Naive thymus-derived CD4-positive, alpha-beta T cell (primary cell): Measurements from ENCODE around the gene CSNK1A1. TPM values are rescaled to one million over a fixed set of nuclear protein-coding genes. Genes with fewer than 3 reads are reported as not detected.

Experiments used
- ATAC-seq: fragments of 150-1000 bp; cut with Tn5 transposase; 2 replicates; pipeline ENCODE4 v1.10.0; 2021; ENCODE audit warnings: mild to moderate bottlenecking, moderate library complexity
- CTCF ChIA-PET: fragments of 350-600 bp; sonication (Branson Sonifier 250); formaldehyde crosslinking; loops from one replicate; lab custom pipeline; 2021; ENCODE audit warnings: antibody characterized with exemption; lab: Charles Lee
- POLR2A ChIA-PET: fragments of 350-600 bp; sonication (Branson Sonifier 250); formaldehyde crosslinking; loops from one replicate; lab custom pipeline; 2021; ENCODE audit warnings: antibody characterized with exemption, inconsistent platforms; lab: Charles Lee
- DNase-seq, 9 donors: peaks; one replicate each; pipeline versions ENCODE4 v3.0.0 to v3.0.0-alpha.2; 2020 to 2022; ENCODE audit warnings: mixed read lengths in 1 of 9
- H3K27ac ChIP-seq: one replicate; pipeline ENCODE4 v1.7.0; 2013; ENCODE audit warnings: mild to moderate bottlenecking, low read depth, low read length, moderate library complexity
- H3K27me3 ChIP-seq, 2 donors: one replicate each; pipeline ENCODE4 v1.7.0; 2013; ENCODE audit warnings: low read length in 2 of 2, mild to moderate bottlenecking in 2 of 2, moderate library complexity in 2 of 2; ENCODE audit not compliant: control insufficient read depth in 2 of 2, insufficient read depth in 2 of 2
- H3K36me3 ChIP-seq, 3 experiments: 1 replicate in 2 of 3; 2 replicates in 1 of 3; pipeline ENCODE4 v1.7.0; 2013; ENCODE audit warnings: low read length in 3 of 3, mild to moderate bottlenecking in 3 of 3, moderate library complexity in 1 of 3; ENCODE audit not compliant: insufficient read depth in 3 of 3, control insufficient read depth in 2 of 3
- H3K4me1 ChIP-seq, 2 donors: one replicate each; pipeline ENCODE4 v1.7.0; 2013; ENCODE audit warnings: low read length in 2 of 2, mild to moderate bottlenecking in 2 of 2, moderate library complexity in 1 of 2; ENCODE audit not compliant: control insufficient read depth in 2 of 2, insufficient read depth in 2 of 2
- H3K4me3 ChIP-seq: 2 replicates; pipeline ENCODE4 v1.7.0; 2013; ENCODE audit warnings: mild to moderate bottlenecking, low read length
- H3K9me3 ChIP-seq, 3 experiments: 1 replicate in 2 of 3; 2 replicates in 1 of 3; pipeline ENCODE4 v1.7.0; 2013; ENCODE audit warnings: low read length in 3 of 3; ENCODE audit not compliant: control insufficient read depth in 2 of 3
- H3K27ac Mint-ChIP-seq, 9 donors: one replicate each; pipeline ENCODE4 v1.8.0; 2020 to 2022; ENCODE audit warnings: mixed read lengths in 9 of 9, mild to moderate bottlenecking in 8 of 9, moderate library complexity in 5 of 9, inconsistent platforms in 2 of 9
- H3K27me3 Mint-ChIP-seq, 5 donors: one replicate each; pipeline ENCODE4 v1.8.0; 2021 to 2022; ENCODE audit warnings: mixed read lengths in 5 of 5, mild to moderate bottlenecking in 1 of 5
- H3K36me3 Mint-ChIP-seq, 5 donors: one replicate each; pipeline ENCODE4 v1.8.0; 2020 to 2022; ENCODE audit warnings: mixed read lengths in 5 of 5, mild to moderate bottlenecking in 3 of 5, inconsistent platforms in 1 of 5
- H3K4me1 Mint-ChIP-seq, 7 donors: one replicate each; pipeline ENCODE4 v1.8.0; 2020 to 2022; ENCODE audit warnings: mixed read lengths in 7 of 7, mild to moderate bottlenecking in 3 of 7, inconsistent platforms in 1 of 7
- H3K4me3 Mint-ChIP-seq, 10 donors: one replicate each; pipeline ENCODE4 v1.8.0; 2020 to 2022; ENCODE audit warnings: mild to moderate bottlenecking in 10 of 10, mixed read lengths in 10 of 10, moderate library complexity in 6 of 10, inconsistent platforms in 2 of 10
- H3K9me3 Mint-ChIP-seq, 11 donors: one replicate each; pipeline ENCODE4 v1.8.0; 2020 to 2022; ENCODE audit warnings: mixed read lengths in 11 of 11, mild to moderate bottlenecking in 4 of 11, inconsistent platforms in 1 of 11, moderate library complexity in 1 of 11
- intact Hi-C, 2 donors: fragments of 100-400 bp; cut with micrococcal nuclease; formaldehyde crosslinking; loops; one replicate each; pipeline ENCODE4 v1.15.1; 2023
- polyA plus RNA-seq, 2 donors: library from polyadenylated mRNA; unstranded; fragments of 300-500 nt; fragmentation: Illumina TruSeq; gene quantifications; one replicate each; pipeline ENCODE4 v1.2.3, GENCODE V29; 2021
- total RNA-seq, 6 experiments: library from RNA in 5 of 6; stranded (reverse) in 5 of 6; gene quantifications; 1 replicate in 5 of 6; 2 replicates in 1 of 6; pipeline ENCODE4 v1.2.3 and lab custom pipeline; 2021 to 2026

The CSNK1A1 gene
- total and polyA plus RNA-seq, 7 experiments from 2014 or later = 146 to 217 (median 178) TPM

DNA sequence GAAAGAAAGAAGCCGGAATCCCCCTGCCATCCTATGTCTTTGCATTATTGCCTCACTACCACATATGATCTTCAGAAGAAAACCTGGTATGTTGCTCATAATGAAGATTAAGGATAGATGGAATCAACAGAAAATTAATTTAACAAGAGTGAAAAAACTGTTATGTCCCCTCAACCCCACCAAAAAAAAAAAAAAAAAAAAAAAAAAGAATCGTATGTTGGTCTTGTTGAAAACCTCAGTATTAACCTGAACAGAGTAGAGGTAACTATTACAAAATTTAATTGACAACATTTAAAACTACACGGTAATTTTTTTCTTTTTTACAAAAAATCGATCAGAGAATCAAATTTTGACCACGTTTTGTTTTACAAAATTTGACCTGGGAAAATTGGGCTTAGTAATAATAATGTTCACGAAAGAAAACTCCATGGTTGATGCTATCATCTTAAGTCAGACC lies 827 bp upstream of the CSNK1A1 start:
- intact Hi-C loops = loop anchor here (5.0 to 10.0 kb wide), 5 partner anchors 35 to 1167 kb away; partner anchors contain the start of genes ADRB2 (in 1 of the 2), FBXO38 (in 1 of the 2) and RPS14 (in 1 of the 2)
- peaks cover 12 to 30% (median 26%) of the 10 kb centered on the region in 7 donors for H3K4me1 Mint-ChIP-seq
- ChIA-PET POLR2A (interaction anchor here (0.6 to 3.2 kb wide), 20 partner anchors 10 to 408 kb away, joined by 3 to 21 read pairs (median 4); partner anchors contain the start of genes ARHGEF37, GRPEL2, PCYOX1L and SLC26A2), CTCF (interaction anchor here (0.6 to 4.1 kb wide), 3 partner anchors 10 to 111 kb away, joined by 3 to 41 read pairs (median 4); no protein-coding TSS in a partner anchor)
- H3K36me3 ChIP-seq = peaks cover 0 to 11% (median 4%) of the 10 kb centered on the region in 3 experiments
- no peaks in the 10 kb centered on the region for H3K27me3 ChIP-seq
- no peaks in the 10 kb centered on the region for H3K9me3 ChIP-seq
- peaks cover 23 to 24% of the 10 kb centered on the region in 2 donors for H3K4me1 ChIP-seq
- DNase-seq (no peak), ATAC-seq (no peak)
- peak overlapping the region; percentile 97 for H3K4me3 ChIP-seq
- peaks cover 0 to 5% (median 0%) of the 10 kb centered on the region in 5 donors for H3K27me3 Mint-ChIP-seq
- peaks cover 0 to 5% (median 0%) of the 10 kb centered on the region in 11 donors for H3K9me3 Mint-ChIP-seq
- peak overlapping the region; percentile 91 to 99 (median 98) for H3K4me3 Mint-ChIP-seq
- peaks cover 6 to 25% (median 17%) of the 10 kb centered on the region in 5 donors for H3K36me3 Mint-ChIP-seq
- peak overlapping the region; percentile 96 for H3K27ac ChIP-seq
- H3K27ac Mint-ChIP-seq = peak overlapping the region; percentile 95 to 99 (median 97)

GRCh38 chr5:149550594-149551226 lies 529 bp downstream of the CSNK1A1 start:
- Mint-ChIP-seq H3K36me3 (peaks cover 6 to 29% (median 28%) of the 10 kb centered on the region in 5 donors), H3K27me3 (peaks cover 0 to 5% (median 0%) of the 10 kb centered on the region in 5 donors), H3K4me1 (peaks cover 17 to 43% (median 39%) of the 10 kb centered on the region in 7 donors), H3K27ac (peak overlapping the region; percentile 95 to 99 (median 97)), H3K4me3 (peak overlapping the region; percentile 91 to 99 (median 98)), H3K9me3 (peaks cover 0 to 5% (median 0%) of the 10 kb centered on the region in 11 donors)
- intact Hi-C loops = loop anchor here (1.0 to 10.0 kb wide), 21 partner anchors 11 to 1167 kb away; partner anchors contain the start of genes FBXO38 (in 2 of the 2), GRPEL2 (in 2 of the 2), HMGXB3 (in 2 of the 2) and SLC26A2 (in 2 of the 2)
- ChIA-PET CTCF (interaction anchor here (0.6 to 4.1 kb wide), 4 partner anchors 11 to 673 kb away, joined by 4 to 41 read pairs (median 4); no protein-coding TSS in a partner anchor), POLR2A (interaction anchor here (0.7 to 4.4 kb wide), 26 partner anchors 10 to 1672 kb away, joined by 3 to 21 read pairs (median 5); partner anchors contain the start of genes ARHGEF37, FBXO38, GRPEL2 and PCYOX1L)
- Histone ChIP-seq H3K9me3 (no peaks in the 10 kb centered on the region), H3K36me3 (peaks cover 0 to 15% (median 4%) of the 10 kb centered on the region in 3 experiments), H3K4me1 (peaks cover 27 to 32% of the 10 kb centered on the region in 2 donors), H3K27me3 (no peaks in the 10 kb centered on the region), H3K4me3 (peak overlapping the region; percentile 97), H3K27ac (peak overlapping the region; percentile 96)
- DNase-seq (peak in 2 of 9 donors; percentile 8 to 24), ATAC-seq (peak; percentile 8)

DNA sequence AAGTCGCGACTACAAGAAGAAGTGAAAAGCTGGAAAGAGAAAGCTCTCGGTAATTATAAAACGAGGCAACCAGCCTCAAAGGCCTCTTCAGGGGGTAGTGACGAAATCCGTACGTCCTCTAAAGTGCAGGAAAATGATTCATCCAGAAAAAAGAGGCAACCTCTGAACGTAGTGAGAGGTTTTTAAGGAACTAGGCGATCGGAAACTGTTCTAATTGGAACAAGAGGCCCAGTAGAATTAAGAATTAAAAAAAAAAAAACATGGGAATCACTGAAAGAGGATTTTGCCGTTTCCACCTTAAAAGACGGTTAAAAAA lies 1.0 kb downstream of the CSNK1A1 start:
- H3K9me3 Mint-ChIP-seq = peaks cover 0 to 5% (median 0%) of the 10 kb centered on the region in 11 donors
- DNase-seq (peak in 3 of 9 donors; percentile 7 to 47 (median 25)), ATAC-seq (no peak)
- ChIA-PET POLR2A (interaction anchor here (0.6 to 4.4 kb wide), 15 partner anchors 10 to 1673 kb away, joined by 3 to 20 read pairs (median 5); partner anchors contain the start of genes ARHGEF37, FBXO38, GRPEL2 and PCYOX1L), CTCF (interaction anchor here (0.6 to 4.1 kb wide), 2 partner anchors 12 to 674 kb away, joined by 4 to 41 read pairs; no protein-coding TSS in a partner anchor)
- Histone ChIP-seq H3K4me3 (peak overlapping the region; percentile 97), H3K36me3 (peaks cover 0 to 19% (median 4%) of the 10 kb centered on the region in 3 experiments), H3K4me1 (peaks cover 27 to 32% of the 10 kb centered on the region in 2 donors), H3K27ac (peak overlapping the region; percentile 96), H3K9me3 (no peaks in the 10 kb centered on the region), H3K27me3 (no peaks in the 10 kb centered on the region)
- peaks cover 6 to 33% (median 30%) of the 10 kb centered on the region in 5 donors for H3K36me3 Mint-ChIP-seq
- peaks cover 17 to 47% (median 44%) of the 10 kb centered on the region in 7 donors for H3K4me1 Mint-ChIP-seq
- H3K27ac Mint-ChIP-seq = peak overlapping the region; percentile 95 to 99 (median 97)
- peaks cover 0 to 5% (median 0%) of the 10 kb centered on the region in 5 donors for H3K27me3 Mint-ChIP-seq
- H3K4me3 Mint-ChIP-seq = peak overlapping the region; percentile 91 to 99 (median 98)
- intact Hi-C loops = loop anchor here (2.0 to 10.0 kb wide), 10 partner anchors 31 to 1165 kb away; partner anchors contain the start of genes ADRB2 (in 1 of the 2), CD74 (in 1 of the 2), FBXO38 (in 1 of the 2) and PPARGC1B (in 1 of the 2)

DNA sequence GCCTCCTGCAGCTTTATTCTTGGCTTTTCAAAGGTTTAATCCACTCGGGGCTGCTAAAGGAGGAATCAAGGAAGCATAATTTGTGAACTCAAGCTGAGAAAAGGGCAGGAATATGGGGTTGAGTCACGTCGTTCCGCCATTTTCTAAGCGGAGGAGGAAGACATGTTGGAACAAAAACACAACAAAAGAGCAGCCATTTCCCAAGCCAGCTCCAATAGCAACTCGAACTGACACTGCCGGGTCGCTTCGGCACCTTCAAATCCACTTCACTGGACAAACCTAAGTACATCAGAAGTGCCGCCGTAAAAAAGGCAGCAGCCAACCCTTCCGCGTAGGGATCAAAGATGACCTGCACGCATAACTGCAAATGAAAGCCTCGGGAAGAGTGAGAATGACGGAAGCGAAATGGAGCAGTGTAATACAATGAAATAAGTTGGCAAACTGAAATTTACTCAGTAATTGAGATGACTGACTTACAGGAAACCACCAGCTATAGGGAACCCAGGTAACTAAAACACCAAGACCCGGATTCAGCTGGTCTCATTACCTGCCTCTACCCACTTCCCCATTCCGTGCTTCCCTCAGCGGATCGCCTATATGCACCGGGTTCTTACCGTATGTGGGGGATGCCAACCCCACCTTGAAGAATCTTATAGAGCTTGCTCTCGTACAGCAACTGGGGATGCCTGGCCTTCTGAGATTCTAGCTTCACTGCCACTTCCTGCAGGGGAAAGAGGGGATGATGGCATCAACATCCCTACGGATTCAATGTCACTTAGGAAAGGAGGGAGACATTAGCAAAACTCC lies 1.6 kb downstream of the CSNK1A1 start:
- CTCF ChIA-PET = interaction anchor here (0.6 to 4.1 kb wide), 2 partner anchors 12 to 16 kb away, joined by 3 to 41 read pairs; no protein-coding TSS in a partner anchor
- peak overlapping the region; percentile 95 to 99 (median 97) for H3K27ac Mint-ChIP-seq
- H3K27me3 Mint-ChIP-seq = peaks cover 0 to 5% (median 0%) of the 10 kb centered on the region in 5 donors
- H3K4me3 Mint-ChIP-seq = peak overlapping the region; percentile 91 to 99 (median 98)
- DNase-seq = peak in 8 of 9 donors; percentile 30 to 51 (median 40)
- peak overlapping the region; percentile 96 for H3K27ac ChIP-seq
- peaks cover 0 to 24% (median 4%) of the 10 kb centered on the region in 3 experiments for H3K36me3 ChIP-seq
- H3K4me1 Mint-ChIP-seq = peaks cover 17 to 53% (median 47%) of the 10 kb centered on the region in 7 donors
- POLR2A ChIA-PET = interaction anchor here (0.6 to 4.4 kb wide), 18 partner anchors 9 to 1673 kb away, joined by 3 to 20 read pairs (median 5); partner anchors contain the start of genes ARHGEF37, FBXO38, GRPEL2 and PCYOX1L
- H3K27me3 ChIP-seq = no peaks in the 10 kb centered on the region
- intact Hi-C loops = loop anchor here (2.0 to 10.0 kb wide), 12 partner anchors 23 to 1165 kb away; partner anchors contain the start of genes ADRB2 (in 1 of the 2), CD74 (in 1 of the 2), FBXO38 (in 1 of the 2) and PPARGC1B (in 1 of the 2)
- no peak for ATAC-seq
- no peaks in the 10 kb centered on the region for H3K9me3 ChIP-seq
- peaks cover 0 to 5% (median 0%) of the 10 kb centered on the region in 11 donors for H3K9me3 Mint-ChIP-seq
- H3K4me3 ChIP-seq = peak overlapping the region; percentile 97
- peaks cover 6 to 33% (median 30%) of the 10 kb centered on the region in 5 donors for H3K36me3 Mint-ChIP-seq
- peaks cover 32% of the 10 kb centered on the region in 2 donors for H3K4me1 ChIP-seq

DNA sequence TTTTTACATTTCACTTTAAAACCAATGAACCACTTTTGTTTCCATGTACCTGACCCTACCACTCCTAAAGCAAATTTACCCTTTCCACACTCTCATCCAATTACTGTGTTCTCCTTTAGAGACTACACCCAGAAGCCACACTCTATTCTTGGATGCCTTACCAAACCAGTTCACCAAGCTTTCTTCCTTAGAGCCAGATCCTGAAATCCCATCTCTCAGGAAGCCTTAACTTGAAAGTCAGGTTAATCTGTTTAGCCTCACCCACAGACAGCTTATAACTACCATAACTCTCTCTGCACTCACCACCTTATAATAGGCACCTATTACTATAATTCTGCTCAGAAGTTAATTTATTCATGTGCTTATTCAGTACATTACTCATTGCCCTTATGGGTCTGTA lies 4.3 kb downstream of the CSNK1A1 start:
- H3K27me3 ChIP-seq = no peaks in the 10 kb centered on the region

More for the DNA sequence above, 4.3 kb downstream of the CSNK1A1 start:
- Histone ChIP-seq H3K4me3 (no peak overlapping the region), H3K4me1 (peaks cover 37 to 46% of the 10 kb centered on the region in 2 donors), H3K9me3 (no peaks in the 10 kb centered on the region), H3K36me3 (peaks cover 0 to 24% (median 15%) of the 10 kb centered on the region in 3 experiments), H3K27ac (peak overlapping the region; percentile 42)
- ChIA-PET CTCF (no interaction called here), POLR2A (interaction anchor here (0.7 to 4.4 kb wide), 4 partner anchors 15 to 238 kb away, joined by 3 to 17 read pairs (median 6); no protein-coding TSS in a partner anchor)
- Mint-ChIP-seq H3K4me1 (peaks cover 31 to 74% (median 65%) of the 10 kb centered on the region in 7 donors), H3K27me3 (peaks cover 0 to 5% (median 0%) of the 10 kb centered on the region in 5 donors), H3K9me3 (peaks cover 0 to 5% (median 0%) of the 10 kb centered on the region in 11 donors), H3K36me3 (peaks cover 6 to 42% (median 35%) of the 10 kb centered on the region in 5 donors), H3K4me3 (peak overlapping the region; percentile 26 to 99 (median 62)), H3K27ac (peak overlapping the region in 8 of 9 donors; percentile 15 to 79 (median 39))
- ATAC-seq (no peak), DNase-seq (no peak)
- intact Hi-C loops = loop anchor here (10.0 kb wide), 1 partner anchor 52 kb away; no protein-coding TSS in a partner anchor
